Measurements from ENCODE around the gene SMPD3. TPM values are rescaled to one million over a fixed set of nuclear protein-coding genes. Genes with fewer than 3 reads are reported as not detected.

The SMPD3 gene
- total and polyA plus RNA-seq, 2 of the 8 experiments (the other 6 are each of a cell fraction or from before 2014, with no cell fraction given) = 0.39 to 1.3 TPM

GRCh38 chr16:68361485-68361884 lies 86.8 kb downstream of the SMPD3 start:
- H3K9me3 ChIP-seq (ENCODE audit: insufficient read depth in 2 of 2, low read depth in 1 of 2, low read length in 1 of 2) = no peaks in the 10 kb centered on the region
- no peak overlapping the region for H3K14ac ChIP-seq (ENCODE audit: insufficient read length)
- H3K27me3 ChIP-seq (replicated peaks in 1 of 4; ENCODE audit: control insufficient read depth in 3 of 4, extremely low read depth in 1 of 4, insufficient read depth in 3 of 4, low read length in 3 of 4) = no peaks in the 10 kb centered on the region
- no peaks in the 10 kb centered on the region for H3K79me2 ChIP-seq (ENCODE audit: control insufficient read depth in 1 of 2, insufficient read depth in 2 of 2, low read length in 2 of 2)
- H3K18ac ChIP-seq (ENCODE audit: extremely low read depth, low read length) = no peak overlapping the region
- no peak overlapping the region for H2BK12ac ChIP-seq (ENCODE audit: low read depth, low read length)
- no peak overlapping the region for H3K23ac ChIP-seq (ENCODE audit: insufficient read length)
- H3K27ac ChIP-seq (ENCODE audit: low read depth, low read length) = no peak overlapping the region
- no peak overlapping the region for H3K9ac ChIP-seq (replicated peaks in 1 of 4; ENCODE audit: extremely low read depth in 1 of 4, low read depth in 3 of 4, low read length in 3 of 4)
- H2BK20ac ChIP-seq (ENCODE audit: low read length) = no peak overlapping the region
- no peak overlapping the region for H4K91ac ChIP-seq (replicated peaks; ENCODE audit: insufficient read length, low read length)
- H3K23me2 ChIP-seq (ENCODE audit: low read depth, low read length) = no peaks in the 10 kb centered on the region
- no peak overlapping the region for H3K4me3 ChIP-seq (ENCODE audit: extremely low read depth in 1 of 4, insufficient read depth in 2 of 4, low read depth in 3 of 4, low read length in 4 of 4)
- DNase-seq (ENCODE audit: low read depth in 1 of 2, low spot score in 2 of 2) (no peak), FAIRE-seq (no peak)
- WGBS, 2 experiments (ENCODE audit: extremely low coverage in 1 of 2, insufficient coverage in 1 of 2, insufficient read length in 1 of 2, insufficient replicate concordance in 2 of 2, low coverage in 1 of 2, low lambda C conversion rate in 2 of 2, missing lambda C conversion rate in 1 of 2) = 91% methylated on average over 13 of the region's 16 CpGs; no CpG with 5 or more reads in 1 of the 2 experiments
- ChIA-PET CTCF (ENCODE audit: partially characterized antibody) (interaction anchor here (0.6 to 11.5 kb wide), 11 partner anchors 8 to 160 kb away, joined by 3 to 153 read pairs (median 5); partner anchors contain the start of genes SLC7A6 and SMPD3), POLR2A (ENCODE audit: partially characterized antibody) (interaction anchor here (1.2 to 3.1 kb wide), 9 partner anchors 11 to 98 kb away, joined by 3 to 9 read pairs (median 4); partner anchors contain the start of genes PRMT7, SLC7A6 and SLC7A6OS)
- H4K8ac ChIP-seq (ENCODE audit: extremely low read depth, insufficient read depth, low read length) = no peak overlapping the region
- H2AFZ ChIP-seq (ENCODE audit: low read length) = no peak overlapping the region
- no peak overlapping the region for H3K56ac ChIP-seq (replicated peaks; ENCODE audit: insufficient read length, low read depth, low read length)
- H2BK120ac ChIP-seq (replicated peaks; ENCODE audit: low read depth, low read length) = no peak overlapping the region
- no peak overlapping the region for H2BK5ac ChIP-seq (ENCODE audit: low read depth, low read length)
- peaks cover 4 to 17% (median 10%) of the 10 kb centered on the region in 4 experiments; a peak in 4 of 8 replicates for H3K36me3 ChIP-seq (ENCODE audit: control insufficient read depth in 2 of 4, insufficient read depth in 4 of 4, low read length in 3 of 4)
- H3K4me2 ChIP-seq (ENCODE audit: insufficient read depth in 1 of 2, low read depth in 2 of 2, low read length in 2 of 2) = no peak overlapping the region
- H2AK5ac ChIP-seq (ENCODE audit: low read depth, low read length) = no peak overlapping the region
- no peak overlapping the region for H4K5ac ChIP-seq (ENCODE audit: insufficient read length, low read depth, low read length)
- H4K20me1 ChIP-seq (replicated peaks in 1 of 2; ENCODE audit: control insufficient read depth in 1 of 2, insufficient read depth in 2 of 2, low read length in 2 of 2) = no peaks in the 10 kb centered on the region
- H3K79me1 ChIP-seq (ENCODE audit: low read depth, low read length) = no peaks in the 10 kb centered on the region
- peaks cover 0 to 3% (median 3%) of the 10 kb centered on the region in 4 experiments; a peak in 2 of 7 replicates for H3K4me1 ChIP-seq (replicated peaks in 1 of 4; ENCODE audit: control insufficient read depth in 3 of 4, insufficient read depth in 4 of 4, low read length in 3 of 4)
- H2BK15ac ChIP-seq (ENCODE audit: low read length) = no peak overlapping the region
- no peak overlapping the region for H3K4ac ChIP-seq (replicated peaks; ENCODE audit: insufficient read length, low read depth, low read length)
- TF ChIP-seq SP4 (IDR thresholded peaks at IDR 0.05; ENCODE audit: low read length) = no peak
- no peak for TF ChIP-seq TAF1 (IDR thresholded peaks at IDR 0.05; ENCODE audit: low read depth, low read length)
- no peak for TF ChIP-seq PHF8 (conservative IDR thresholded peaks at IDR 0.05; ENCODE audit: low read depth, low read length)
- TF ChIP-seq SAP30 (IDR thresholded peaks at IDR 0.05; ENCODE audit: insufficient read depth, insufficient replicate concordance, low read length) = no peak
- no peak for TF ChIP-seq EGR1 (IDR thresholded peaks at IDR 0.05; ENCODE audit: borderline replicate concordance, low read depth, low read length)
- no peak for TF ChIP-seq RBBP5 (IDR thresholded peaks at IDR 0.05; ENCODE audit: borderline replicate concordance, low read depth, low read length)
- no peak for TF ChIP-seq EZH2 (IDR thresholded peaks at IDR 0.05; ENCODE audit: low read depth, low read length, severe bottlenecking)
- no peak for TF ChIP-seq POLR2AphosphoS5 (IDR thresholded peaks at IDR 0.05; ENCODE audit: low read depth, low read length)
- no peak for TF ChIP-seq KDM1A (IDR thresholded peaks at IDR 0.05; ENCODE audit: borderline replicate concordance, low read length)
- no peak for TF ChIP-seq GTF2F1 (IDR thresholded peaks at IDR 0.05; ENCODE audit: borderline replicate concordance, low read depth, low read length)
- TF ChIP-seq FOSL1 (IDR thresholded peaks at IDR 0.05; ENCODE audit: insufficient read depth, low read depth, low read length) = no peak
- no peak for TF ChIP-seq RNF2 (IDR thresholded peaks at IDR 0.05; ENCODE audit: borderline replicate concordance, low read depth, low read length, missing control alignments, poor library complexity, severe bottlenecking)
